Suprapubic skin (tissue), 4 donors: Measurements from ENCODE around the gene ENOX2.

Experiments used
- EP300 ChIP-seq: sonication (generic); formaldehyde crosslinking; IDR thresholded peaks from one replicate; pipeline ENCODE4 v1.6.1; 2017; ENCODE audit warnings: antibody characterized with exemption
- POLR2AphosphoS5 ChIP-seq, 3 donors: sonication (generic); formaldehyde crosslinking; IDR thresholded peaks; one replicate each; pipeline ENCODE4 v1.6.1; 2017; ENCODE audit warnings: antibody characterized with exemption in 3 of 3
- TF ChIP-seq, protein P1 (sequence below), 2 donors: fragments of 200-600 bp in 1 of 2; fragments of 450-650 bp in 1 of 2; sonication (generic) in 1 of 2; IDR thresholded peaks; one replicate each; pipeline ENCODE4 v1.5.1; 2016 to 2019; ENCODE audit warnings: antibody characterized with exemption in 2 of 2, mild to moderate bottlenecking in 1 of 2, moderate library complexity in 1 of 2

DNA sequence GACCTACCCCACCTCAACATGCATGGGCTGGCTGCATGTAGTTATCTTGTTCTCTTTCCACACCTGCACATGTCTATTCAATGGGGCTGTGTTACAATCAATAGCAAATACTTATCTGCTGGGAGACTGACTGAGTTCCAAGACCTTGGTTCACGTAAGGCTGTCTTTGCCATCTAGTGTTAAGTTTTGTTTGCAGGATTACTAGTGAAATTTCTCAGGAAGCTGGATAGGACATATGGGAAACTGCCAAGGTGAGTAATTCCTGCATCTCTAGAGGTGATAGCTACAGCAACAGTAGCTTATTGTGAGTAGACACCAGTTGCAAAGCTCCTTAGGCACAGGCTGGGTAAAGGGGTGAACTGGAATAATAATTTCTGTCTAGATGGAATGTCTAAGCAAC is 177.5 kb downstream of the ENOX2 start:
- no peak for TF ChIP-seq EP300
- TF ChIP-seq, protein P1, sequence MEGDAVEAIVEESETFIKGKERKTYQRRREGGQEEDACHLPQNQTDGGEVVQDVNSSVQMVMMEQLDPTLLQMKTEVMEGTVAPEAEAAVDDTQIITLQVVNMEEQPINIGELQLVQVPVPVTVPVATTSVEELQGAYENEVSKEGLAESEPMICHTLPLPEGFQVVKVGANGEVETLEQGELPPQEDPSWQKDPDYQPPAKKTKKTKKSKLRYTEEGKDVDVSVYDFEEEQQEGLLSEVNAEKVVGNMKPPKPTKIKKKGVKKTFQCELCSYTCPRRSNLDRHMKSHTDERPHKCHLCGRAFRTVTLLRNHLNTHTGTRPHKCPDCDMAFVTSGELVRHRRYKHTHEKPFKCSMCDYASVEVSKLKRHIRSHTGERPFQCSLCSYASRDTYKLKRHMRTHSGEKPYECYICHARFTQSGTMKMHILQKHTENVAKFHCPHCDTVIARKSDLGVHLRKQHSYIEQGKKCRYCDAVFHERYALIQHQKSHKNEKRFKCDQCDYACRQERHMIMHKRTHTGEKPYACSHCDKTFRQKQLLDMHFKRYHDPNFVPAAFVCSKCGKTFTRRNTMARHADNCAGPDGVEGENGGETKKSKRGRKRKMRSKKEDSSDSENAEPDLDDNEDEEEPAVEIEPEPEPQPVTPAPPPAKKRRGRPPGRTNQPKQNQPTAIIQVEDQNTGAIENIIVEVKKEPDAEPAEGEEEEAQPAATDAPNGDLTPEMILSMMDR (IDR thresholded peaks at IDR 0.05): no peak
- TF ChIP-seq POLR2AphosphoS5 (IDR thresholded peaks at IDR 0.05): no peak
